H1 (cell line): ENCODE results near the gene EIPR1. TPM values are rescaled to one million over a fixed set of nuclear protein-coding genes. Genes with fewer than 3 reads are reported as not detected.

Experiments
- CTCF ChIA-PET: fragments of 300-600 bp; sonication (Branson Sonifier 250); formaldehyde crosslinking; loops from one replicate; lab custom pipeline; 2021; ENCODE audit not compliant: partially characterized antibody; lab: Charles Lee
- POLR2A ChIA-PET: fragments of 300-600 bp; sonication (Branson Sonifier 250); formaldehyde crosslinking; loops from one replicate; lab custom pipeline; 2021; ENCODE audit warnings: inconsistent platforms; ENCODE audit not compliant: partially characterized antibody; lab: Charles Lee
- DNase-seq, 2 experiments: peaks; one replicate each; pipeline versions ENCODE4 v3.0.0 to v3.0.0-alpha.2; 2010 to 2022; ENCODE audit warnings: low spot score in 2 of 2, low read depth in 1 of 2, mixed read lengths in 1 of 2
- FAIRE-seq: peaks from 2 replicates; lab custom pipeline; 2011; peaks lifted over from hg19 to GRCh38; lab: Jason Lieb, UNC
- H2AFZ ChIP-seq: 2 replicates; pipeline ENCODE4 v1.8.1; 2012; ENCODE audit warnings: low read length, inconsistent platforms
- H2AK5ac ChIP-seq: 2 replicates; pipeline ENCODE4 v1.6.1; 2013; ENCODE audit warnings: low read depth, low read length
- H2BK120ac ChIP-seq: replicated peaks from 2 replicates; pipeline ENCODE3; 2013; ENCODE audit warnings: low read depth, low read length, inconsistent platforms
- H2BK12ac ChIP-seq: 2 replicates; pipeline ENCODE4 v1.6.1; 2013; ENCODE audit warnings: low read depth, low read length
- H2BK15ac ChIP-seq: 2 replicates; pipeline ENCODE4 v1.6.1; 2013; ENCODE audit warnings: low read length
- H2BK20ac ChIP-seq: 2 replicates; pipeline ENCODE4 v1.6.1; 2013; ENCODE audit warnings: low read length
- H2BK5ac ChIP-seq: 2 replicates; pipeline ENCODE4 v1.6.1; 2013; ENCODE audit warnings: low read depth, low read length
- H3K14ac ChIP-seq: 2 replicates; pipeline ENCODE4 v1.6.1; 2013; ENCODE audit warnings: inconsistent platforms; ENCODE audit not compliant: insufficient read length
- H3K18ac ChIP-seq: 2 replicates; pipeline ENCODE4 v1.6.1; 2013; ENCODE audit warnings: low read length; ENCODE audit errors: extremely low read depth
- H3K23ac ChIP-seq: 2 replicates; pipeline ENCODE4 v1.6.1; 2013; ENCODE audit warnings: inconsistent platforms; ENCODE audit not compliant: insufficient read length
- H3K23me2 ChIP-seq: 2 replicates; pipeline ENCODE4 v1.6.1; 2013; ENCODE audit warnings: low read depth, low read length
- H3K27ac ChIP-seq: 2 replicates; pipeline ENCODE4 v1.6.1; 2011; ENCODE audit warnings: low read depth, low read length, inconsistent platforms
- H3K27me3 ChIP-seq, 4 experiments: replicated peaks in 1 of 4; 1 replicate in 1 of 4; 2 replicates in 3 of 4; pipeline versions ENCODE4 v1.6.1 to v1.8.1; 2011 to 2013; ENCODE audit warnings: low read length in 3 of 4, mild to moderate bottlenecking in 3 of 4, inconsistent platforms in 2 of 4, mixed read lengths in 2 of 4, moderate library complexity in 1 of 4; ENCODE audit not compliant: control insufficient read depth in 3 of 4, insufficient read depth in 3 of 4; ENCODE audit errors: extremely low read depth in 1 of 4
- H3K36me3 ChIP-seq, 4 experiments: 2 replicates each; pipeline versions ENCODE4 v1.6.1 to v1.8.1; 2011 to 2013; ENCODE audit warnings: mild to moderate bottlenecking in 4 of 4, low read length in 3 of 4, moderate library complexity in 2 of 4, control low read depth in 1 of 4, inconsistent platforms in 1 of 4; ENCODE audit not compliant: insufficient read depth in 4 of 4, control insufficient read depth in 2 of 4
- H3K4ac ChIP-seq: replicated peaks from 2 replicates; pipeline ENCODE3; 2013; ENCODE audit warnings: low read length, low read depth, mixed read lengths, inconsistent platforms; ENCODE audit not compliant: insufficient read length
- H3K4me1 ChIP-seq, 4 experiments: replicated peaks in 1 of 4; 1 replicate in 1 of 4; 2 replicates in 3 of 4; pipeline versions ENCODE4 v1.6.1 to v1.8.1; 2011 to 2013; ENCODE audit warnings: low read length in 3 of 4, inconsistent platforms in 2 of 4, mixed read lengths in 1 of 4; ENCODE audit not compliant: insufficient read depth in 4 of 4, control insufficient read depth in 3 of 4
- H3K4me2 ChIP-seq, 2 experiments: 2 replicates each; pipeline versions ENCODE4 v1.6.1 to v1.8.1; 2011 to 2013; ENCODE audit warnings: low read depth in 2 of 2, low read length in 2 of 2, control low read depth in 1 of 2, inconsistent platforms in 1 of 2, mild to moderate bottlenecking in 1 of 2; ENCODE audit not compliant: insufficient read depth in 1 of 2
- H3K4me3 ChIP-seq, 4 experiments: fragments of 200-600, 300-600 bp in 1 of 4; sonication (generic), shearing (Covaris generic), sonication (Bioruptor Twin) in 1 of 4; 2 replicates each; pipeline versions ENCODE4 v1.5.1 to v1.8.1; 2011 to 2016; ENCODE audit warnings: low read length in 4 of 4, low read depth in 3 of 4, control low read depth in 2 of 4, inconsistent platforms in 2 of 4, mild to moderate bottlenecking in 2 of 4, mixed read lengths in 1 of 4, moderate library complexity in 1 of 4; ENCODE audit not compliant: insufficient read depth in 2 of 4; ENCODE audit errors: extremely low read depth in 1 of 4
- H3K56ac ChIP-seq: replicated peaks from 2 replicates; pipeline ENCODE3; 2013; ENCODE audit warnings: low read depth, mild to moderate bottlenecking, mixed read lengths, low read length, inconsistent platforms; ENCODE audit not compliant: insufficient read length
- H3K79me1 ChIP-seq: 2 replicates; pipeline ENCODE4 v1.6.1; 2013; ENCODE audit warnings: low read depth, low read length, control low read depth
- H3K79me2 ChIP-seq, 2 experiments: 2 replicates each; pipeline versions ENCODE4 v1.6.1 to v1.8.1; 2012 to 2013; ENCODE audit warnings: low read length in 2 of 2, mild to moderate bottlenecking in 2 of 2, inconsistent platforms in 1 of 2; ENCODE audit not compliant: insufficient read depth in 2 of 2, control insufficient read depth in 1 of 2
- H3K9ac ChIP-seq, 4 experiments: replicated peaks in 1 of 4; 1 replicate in 1 of 4; 2 replicates in 3 of 4; pipeline versions ENCODE4 v1.6.1 to v1.8.1; 2011 to 2013; ENCODE audit warnings: low read depth in 3 of 4, low read length in 3 of 4, control low read depth in 2 of 4, mild to moderate bottlenecking in 2 of 4, moderate library complexity in 2 of 4, inconsistent platforms in 1 of 4; ENCODE audit errors: extremely low read depth in 1 of 4
- H3K9me3 ChIP-seq, 2 experiments: 2 replicates each; pipeline versions ENCODE4 v1.6.1 to v1.8.1; 2012 to 2013; ENCODE audit warnings: mild to moderate bottlenecking in 2 of 2, moderate library complexity in 2 of 2, control low read depth in 1 of 2, inconsistent platforms in 1 of 2, low read depth in 1 of 2, low read length in 1 of 2, mixed read lengths in 1 of 2; ENCODE audit not compliant: insufficient read depth in 2 of 2
- H4K20me1 ChIP-seq, 2 experiments: replicated peaks in 1 of 2; 2 replicates each; pipeline versions ENCODE3 to v1.8.1; 2011 to 2013; ENCODE audit warnings: inconsistent platforms in 2 of 2, low read length in 2 of 2, mild to moderate bottlenecking in 1 of 2; ENCODE audit not compliant: insufficient read depth in 2 of 2, control insufficient read depth in 1 of 2
- H4K5ac ChIP-seq: 2 replicates; pipeline ENCODE4 v1.6.1; 2013; ENCODE audit warnings: low read length, low read depth, mixed read lengths, inconsistent platforms; ENCODE audit not compliant: insufficient read length
- H4K8ac ChIP-seq: 2 replicates; pipeline ENCODE4 v1.8.0; 2013; ENCODE audit warnings: mild to moderate bottlenecking, moderate library complexity, low read length, inconsistent platforms; ENCODE audit not compliant: insufficient read depth; ENCODE audit errors: extremely low read depth
- H4K91ac ChIP-seq: replicated peaks from 2 replicates; pipeline ENCODE3; 2013; ENCODE audit warnings: low read length, mixed read lengths, inconsistent platforms; ENCODE audit not compliant: insufficient read length
- BRCA1 ChIP-seq: IDR thresholded peaks from 2 replicates; pipeline ENCODE4 v1.6.1; 2012; ENCODE audit warnings: low read depth, low read length, improper control_type of control experiment
- CHD2 ChIP-seq: IDR thresholded peaks from 2 replicates; pipeline ENCODE4 v1.6.1; 2012; ENCODE audit warnings: low read length, improper control_type of control experiment
- EGR1 ChIP-seq: IDR thresholded peaks from 2 replicates; pipeline ENCODE4 v1.6.1; 2011; ENCODE audit warnings: low read depth, low read length, borderline replicate concordance
- HDAC2 ChIP-seq, 2 experiments: fragments of 300-600 bp in 1 of 2; sonication (generic) in 1 of 2; IDR thresholded peaks; 2 replicates each; pipeline ENCODE4 v1.6.1; 2011 to 2012; ENCODE audit warnings: low read depth in 2 of 2, low read length in 2 of 2, mild to moderate bottlenecking in 2 of 2, moderate library complexity in 2 of 2, borderline replicate concordance in 1 of 2, inconsistent platforms in 1 of 2
- KDM5A ChIP-seq: fragments of 200-600 bp; IDR thresholded peaks from 2 replicates; pipeline ENCODE4 v1.7.1; 2012; ENCODE audit warnings: mild to moderate bottlenecking, low read length, inconsistent platforms, mixed read lengths
- MAFK ChIP-seq: IDR thresholded peaks from 2 replicates; pipeline ENCODE4 v1.6.1; 2012; ENCODE audit warnings: low read depth, mild to moderate bottlenecking, improper control_type of control experiment, low read length
- POLR2A ChIP-seq, 2 experiments: IDR thresholded peaks; 1 replicate in 1 of 2; 2 replicates in 1 of 2; pipeline ENCODE4 v1.6.1; 2011; ENCODE audit warnings: low read depth in 2 of 2, low read length in 2 of 2, mild to moderate bottlenecking in 2 of 2; ENCODE audit errors: control extremely low read depth in 1 of 2
- SIX5 ChIP-seq: IDR thresholded peaks from 2 replicates; pipeline ENCODE4 v1.6.1; 2011; ENCODE audit warnings: mild to moderate bottlenecking, low read depth, low read length
- SP1 ChIP-seq: IDR thresholded peaks from 2 replicates; pipeline ENCODE4 v1.6.1; 2011; ENCODE audit warnings: low read depth, low read length
- TEAD4 ChIP-seq: IDR thresholded peaks from 2 replicates; pipeline ENCODE4 v1.6.1; 2012; ENCODE audit warnings: low read depth, low read length, inconsistent platforms, mixed read lengths
- WGBS, 2 experiments: shearing (Covaris generic) in 1 of 2; methylation state at CpG; one replicate each; pipeline versions ENCODE4 v1.1.6 to v1.1.7; 2013 to 2015; ENCODE audit warnings: low lambda C conversion rate in 2 of 2, mixed read lengths in 2 of 2, inconsistent platforms in 1 of 2, low coverage in 1 of 2, missing lambda C conversion rate in 1 of 2; ENCODE audit not compliant: insufficient replicate concordance in 2 of 2, insufficient coverage in 1 of 2, insufficient read length in 1 of 2; ENCODE audit errors: extremely low coverage in 1 of 2, missing lambda C conversion rate in 1 of 2; 5-methylcytosine and 5-hydroxymethylcytosine counted together
- polyA plus RNA-seq, 7 experiments: library from polyadenylated mRNA; depleted of rRNA in 3 of 7; stranded (reverse) in 5 of 7; unstranded in 2 of 7; fragments of >200 nt in 5 of 7; fragments of 200-250 nt in 2 of 7; gene quantifications; 1 replicate in 5 of 7; 2 replicates in 1 of 7; 4 replicates in 1 of 7; pipeline versions ENCODE4 v1.2.1 to v1.2.3, GENCODE V29; 2011 to 2013; ENCODE audit warnings: missing spikeins in 2 of 7, mixed read lengths in 2 of 7
- total RNA-seq: library from RNA; stranded (reverse); fragmentation: NEBNext Ultra II Directional; extraction: Animal tissue kit (Norgen Biotek cat#: 25700); gene quantifications from 2 replicates; pipeline ENCODE4 v1.2.1, GENCODE V29; 2021

The EIPR1 gene
- total and polyA plus RNA-seq, 2 of the 8 experiments (the other 6 are each of a cell fraction or from before 2014, with no cell fraction given), result 26.3 to 56.4 TPM

DNA sequence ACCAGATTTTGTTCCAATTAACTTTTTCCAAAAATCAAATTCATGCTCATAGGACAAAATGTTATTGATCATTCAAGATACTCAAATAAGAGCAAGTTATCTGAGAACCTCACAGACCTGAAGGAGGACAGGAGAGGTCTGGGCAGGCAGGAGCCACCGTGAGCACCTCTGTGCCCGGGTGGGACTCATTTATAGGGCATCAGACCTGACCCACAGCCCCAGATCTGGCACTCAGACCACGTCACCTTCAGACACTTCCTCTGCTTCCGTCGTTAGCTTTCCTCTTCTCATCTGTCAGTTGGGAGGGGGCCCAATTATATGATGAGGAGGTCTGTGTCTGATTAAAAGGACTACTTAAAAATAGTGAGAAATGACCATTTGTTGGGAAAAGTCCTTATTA is 169.4 kb downstream of the EIPR1 start:
- Histone ChIP-seq H3K9me3 (no peaks in the 10 kb centered on the region; a peak in 1 of 4 replicates), H2AK5ac (no peak overlapping the region), H2BK15ac (no peak overlapping the region), H3K18ac (no peak overlapping the region), H2BK12ac (no peak overlapping the region), H3K27ac (no peak overlapping the region), H3K23ac (no peak overlapping the region), H3K4me2 (no peak overlapping the region), H3K4ac (no peak overlapping the region), H3K14ac (no peak overlapping the region), H4K91ac (no peak overlapping the region), H3K79me2 (no peaks in the 10 kb centered on the region), H2BK20ac (no peak overlapping the region), H3K9ac (no peak overlapping the region), H2AFZ (no peak overlapping the region), H3K56ac (no peak overlapping the region), H4K8ac (no peak overlapping the region), H3K79me1 (no peaks in the 10 kb centered on the region; the same call in 1 of the 2 replicates), H4K20me1 (no peaks in the 10 kb centered on the region), H2BK120ac (no peak overlapping the region), H3K23me2 (no peaks in the 10 kb centered on the region), H2BK5ac (no peak overlapping the region), H3K27me3 (no peaks in the 10 kb centered on the region), H3K4me3 (no peak overlapping the region), H3K4me1 (no peaks in the 10 kb centered on the region), H4K5ac (no peak overlapping the region), H3K36me3 (no peaks in the 10 kb centered on the region; a peak in 1 of 8 replicates)
- FAIRE-seq, result no peak
- POLR2A ChIA-PET, result no interaction called here
- DNase-seq, result no peak
- WGBS, 2 experiments, result 85% methylated on average over 5 of the region's 5 CpGs; no CpG with 5 or more reads in 1 of the 2 experiments
- CTCF ChIA-PET, result interaction anchor here (0.6 to 1.7 kb wide), 8 partner anchors 9 to 102 kb away, joined by 3 to 6 read pairs (median 3); no protein-coding TSS in a partner anchor
- TF ChIP-seq POLR2A (IDR thresholded peaks at IDR 0.05; ENCODE audit: control extremely low read depth in 1 of 2, low read depth in 2 of 2, low read length in 2 of 2) (no peak), CHD2 (no peak), KDM5A (no peak), HDAC2 (IDR thresholded peaks at IDR 0.05; ENCODE audit: borderline replicate concordance in 1 of 2, low read depth in 2 of 2, low read length in 2 of 2) (no peak), SP1 (no peak), MAFK (no peak), EGR1 (no peak), TEAD4 (no peak), BRCA1 (no peak), SIX5 (no peak)
